ENCODE results near the gene MBL2. TPM values are rescaled to one million over a fixed set of nuclear protein-coding genes. Genes with fewer than 3 reads are reported as not detected.

MBL2 gene
- total and polyA plus RNA-seq, 2 donors (not counting 1 experiment from before 2014, with no cell fraction given): not detected

- CTCF ChIA-PET: no interaction called here
- H2AFZ ChIP-seq (ENCODE audit: insufficient read depth, low read depth, low read length, poor library complexity, severe bottlenecking): no peak overlapping the region
- no peak overlapping the region for H3K9ac ChIP-seq (ENCODE audit: low read length)
- Mint-ChIP-seq H3K4me1 (peaks cover 5% of the 10 kb centered on the region), H3K27ac (no peak overlapping the region), H3K9me3 (ENCODE audit: insufficient read depth) (no peaks in the 10 kb centered on the region), H3K27me3 (no peaks in the 10 kb centered on the region), H3K4me3 (no peak overlapping the region)
- H3K79me2 ChIP-seq (ENCODE audit: control insufficient read depth, insufficient read depth, low read length): no peaks in the 10 kb centered on the region
- TF ChIP-seq, protein P1, sequence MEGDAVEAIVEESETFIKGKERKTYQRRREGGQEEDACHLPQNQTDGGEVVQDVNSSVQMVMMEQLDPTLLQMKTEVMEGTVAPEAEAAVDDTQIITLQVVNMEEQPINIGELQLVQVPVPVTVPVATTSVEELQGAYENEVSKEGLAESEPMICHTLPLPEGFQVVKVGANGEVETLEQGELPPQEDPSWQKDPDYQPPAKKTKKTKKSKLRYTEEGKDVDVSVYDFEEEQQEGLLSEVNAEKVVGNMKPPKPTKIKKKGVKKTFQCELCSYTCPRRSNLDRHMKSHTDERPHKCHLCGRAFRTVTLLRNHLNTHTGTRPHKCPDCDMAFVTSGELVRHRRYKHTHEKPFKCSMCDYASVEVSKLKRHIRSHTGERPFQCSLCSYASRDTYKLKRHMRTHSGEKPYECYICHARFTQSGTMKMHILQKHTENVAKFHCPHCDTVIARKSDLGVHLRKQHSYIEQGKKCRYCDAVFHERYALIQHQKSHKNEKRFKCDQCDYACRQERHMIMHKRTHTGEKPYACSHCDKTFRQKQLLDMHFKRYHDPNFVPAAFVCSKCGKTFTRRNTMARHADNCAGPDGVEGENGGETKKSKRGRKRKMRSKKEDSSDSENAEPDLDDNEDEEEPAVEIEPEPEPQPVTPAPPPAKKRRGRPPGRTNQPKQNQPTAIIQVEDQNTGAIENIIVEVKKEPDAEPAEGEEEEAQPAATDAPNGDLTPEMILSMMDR (IDR thresholded peaks at IDR 0.05): no peak
- TF ChIP-seq EZH2 (IDR thresholded peaks at IDR 0.05; ENCODE audit: borderline replicate concordance, insufficient read depth, low read depth, low read length, poor library complexity, severe bottlenecking): no peak
- H3K27me3 ChIP-seq (replicated peaks in 1 of 4; ENCODE audit: control extremely low read depth in 1 of 4, control insufficient read depth in 3 of 4, insufficient read depth in 4 of 4, low read length in 3 of 4): no peaks in the 10 kb centered on the region
- H3K27ac ChIP-seq (ENCODE audit: low read length in 2 of 2): no peak overlapping the region
- intact Hi-C loops (cut with micrococcal nuclease): no loop called here
- H3K36me3 ChIP-seq (replicated peaks in 1 of 2; ENCODE audit: control extremely low read depth in 1 of 2, control insufficient read depth in 1 of 2, extremely low read depth in 1 of 2, insufficient read depth in 2 of 2, low read length in 1 of 2): no peaks in the 10 kb centered on the region
- ATAC-seq (ENCODE audit: low read depth) (no peak), DNase-seq (no peak)
- POLR2A ChIA-PET: no interaction called here
- no peaks in the 10 kb centered on the region for H3K9me3 ChIP-seq (ENCODE audit: control extremely low read depth in 1 of 3, control insufficient read depth in 2 of 3, insufficient read depth in 1 of 3, low read length in 2 of 3)
- peaks cover 0 to 4% of the 10 kb centered on the region in 2 donors for H3K4me1 ChIP-seq (ENCODE audit: control insufficient read depth in 2 of 2, insufficient read depth in 2 of 2, low read length in 2 of 2)
- no peak overlapping the region for H3K4me3 ChIP-seq (ENCODE audit: control extremely low read depth in 1 of 5, extremely low read depth in 1 of 5, insufficient read depth in 1 of 5, low read depth in 2 of 5, low read length in 4 of 5)
- no peak overlapping the region for H3K4me2 ChIP-seq (replicated peaks; ENCODE audit: low read depth, low read length, poor library complexity, severe bottlenecking)
- no peaks in the 10 kb centered on the region for H4K20me1 ChIP-seq (ENCODE audit: control insufficient read depth, insufficient read depth, low read length, poor library complexity, severe bottlenecking)
These were observed 39.2 kb upstream of the MBL2 start for GRCh38 chr10:52811776-52812175.

DNA sequence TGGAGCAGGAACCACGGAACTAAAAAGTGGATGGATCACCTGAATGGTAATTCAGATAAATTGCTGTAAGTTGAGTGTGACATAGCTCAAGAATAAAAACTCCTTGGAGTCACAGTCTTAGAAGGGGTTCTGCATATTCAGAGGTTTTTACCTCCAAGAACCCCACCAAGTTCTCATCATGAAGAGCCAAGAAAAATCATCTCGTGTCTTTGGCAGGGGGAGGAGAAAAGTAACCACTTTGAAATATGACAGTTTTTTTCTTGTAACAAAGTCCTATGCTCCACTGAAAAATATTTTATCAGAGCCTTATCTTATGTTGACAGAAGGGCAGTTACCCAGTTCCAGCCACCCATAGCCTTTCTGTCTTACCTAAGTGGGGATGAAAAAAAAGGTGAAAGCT lies 38.2 kb upstream of the MBL2 start:
- Histone ChIP-seq H3K9ac (ENCODE audit: low read length) (no peak overlapping the region), H3K4me3 (ENCODE audit: control extremely low read depth in 1 of 5, extremely low read depth in 1 of 5, insufficient read depth in 1 of 5, low read depth in 2 of 5, low read length in 4 of 5) (no peak overlapping the region), H4K20me1 (ENCODE audit: control insufficient read depth, insufficient read depth, low read length, poor library complexity, severe bottlenecking) (no peaks in the 10 kb centered on the region), H3K27me3 (replicated peaks in 1 of 4; ENCODE audit: control extremely low read depth in 1 of 4, control insufficient read depth in 3 of 4, insufficient read depth in 4 of 4, low read length in 3 of 4) (no peaks in the 10 kb centered on the region), H3K36me3 (replicated peaks in 1 of 2; ENCODE audit: control extremely low read depth in 1 of 2, control insufficient read depth in 1 of 2, extremely low read depth in 1 of 2, insufficient read depth in 2 of 2, low read length in 1 of 2) (no peaks in the 10 kb centered on the region), H3K27ac (ENCODE audit: low read length in 2 of 2) (no peak overlapping the region), H2AFZ (ENCODE audit: insufficient read depth, low read depth, low read length, poor library complexity, severe bottlenecking) (no peak overlapping the region), H3K79me2 (ENCODE audit: control insufficient read depth, insufficient read depth, low read length) (no peaks in the 10 kb centered on the region), H3K4me1 (ENCODE audit: control insufficient read depth in 2 of 2, insufficient read depth in 2 of 2, low read length in 2 of 2) (peaks cover 0 to 4% of the 10 kb centered on the region in 2 donors), H3K4me2 (replicated peaks; ENCODE audit: low read depth, low read length, poor library complexity, severe bottlenecking) (no peak overlapping the region), H3K9me3 (ENCODE audit: control extremely low read depth in 1 of 3, control insufficient read depth in 2 of 3, insufficient read depth in 1 of 3, low read length in 2 of 3) (no peaks in the 10 kb centered on the region)
- intact Hi-C loops (cut with micrococcal nuclease): no loop called here
- no peak overlapping the region for H3K27ac Mint-ChIP-seq
- ChIA-PET CTCF (no interaction called here), POLR2A (no interaction called here)
- no peak for ATAC-seq (ENCODE audit: low read depth)
- peaks cover 5% of the 10 kb centered on the region for H3K4me1 Mint-ChIP-seq
- no peak for TF ChIP-seq EZH2 (IDR thresholded peaks at IDR 0.05; ENCODE audit: borderline replicate concordance, insufficient read depth, low read depth, low read length, poor library complexity, severe bottlenecking)
- TF ChIP-seq, protein P1 (IDR thresholded peaks at IDR 0.05): no peak
- no peak overlapping the region for H3K4me3 Mint-ChIP-seq
- no peak for DNase-seq
- H3K9me3 Mint-ChIP-seq (ENCODE audit: insufficient read depth): no peaks in the 10 kb centered on the region
- H3K27me3 Mint-ChIP-seq: no peaks in the 10 kb centered on the region
- no CpG with 5 or more reads among the region's 2 CpGs for WGBS (ENCODE audit: insufficient coverage)

Data from B cell (primary cell).